ENCODE results near the gene NAT16.

GRCh38 chr7:101156866-101157589, 23.1 kb downstream of the NAT16 start:
- no peak for TF ChIP-seq EZH2 (IDR thresholded peaks at IDR 0.05; ENCODE audit: borderline replicate concordance, low read depth, low read length)
- TF ChIP-seq HCFC1 (IDR thresholded peaks at IDR 0.05; ENCODE audit: low read depth, low read length): no peak
- TF ChIP-seq ZNF699 (CRISPR knock-in tag; IDR thresholded peaks at IDR 0.05; ENCODE audit: insufficient replicate concordance): no peak
- no peak for TF ChIP-seq KDM1A (IDR thresholded peaks at IDR 0.05)
- no peak for TF ChIP-seq PHB (CRISPR knock-in tag; IDR thresholded peaks at IDR 0.05)
- TF ChIP-seq CTCF (IDR thresholded peaks at IDR 0.05 in 2 of 3, conservative IDR thresholded peaks at IDR 0.05 in 1 of 3; ENCODE audit: insufficient read depth in 2 of 3, low read depth in 1 of 3, low read length in 3 of 3): no peak
- TF ChIP-seq ATF2 (CRISPR knock-in tag; IDR thresholded peaks at IDR 0.05): no peak
- TF ChIP-seq STAT5B (CRISPR knock-in tag; IDR thresholded peaks at IDR 0.05): no peak
- TF ChIP-seq KLF13 (tag; IDR thresholded peaks at IDR 0.05; ENCODE audit: borderline replicate concordance, low read depth): no peak
- TF ChIP-seq SNIP1 (IDR thresholded peaks at IDR 0.05; ENCODE audit: low read depth): no peak
- TF ChIP-seq REST (IDR thresholded peaks at IDR 0.05; ENCODE audit: borderline replicate concordance): no peak
- TF ChIP-seq REST (CRISPR knock-in tag; IDR thresholded peaks at IDR 0.05; ENCODE audit: low read depth): no peak
